Stimulated activated CD8-positive, alpha-beta memory T cell treated with anti-CD3 and anti-CD28 coated beads, Interleukin-12 subunit alpha, Interleukin-12 subunit beta, amount 100 ng/mL, for 4 hours (primary cell): Measurements from ENCODE around the gene TEX12.

Experiments
- DNase-seq: peaks from one replicate; pipeline ENCODE4 v3.0.0-alpha.2; 2020; ENCODE audit warnings: low read depth

The TEX12 gene

DNA sequence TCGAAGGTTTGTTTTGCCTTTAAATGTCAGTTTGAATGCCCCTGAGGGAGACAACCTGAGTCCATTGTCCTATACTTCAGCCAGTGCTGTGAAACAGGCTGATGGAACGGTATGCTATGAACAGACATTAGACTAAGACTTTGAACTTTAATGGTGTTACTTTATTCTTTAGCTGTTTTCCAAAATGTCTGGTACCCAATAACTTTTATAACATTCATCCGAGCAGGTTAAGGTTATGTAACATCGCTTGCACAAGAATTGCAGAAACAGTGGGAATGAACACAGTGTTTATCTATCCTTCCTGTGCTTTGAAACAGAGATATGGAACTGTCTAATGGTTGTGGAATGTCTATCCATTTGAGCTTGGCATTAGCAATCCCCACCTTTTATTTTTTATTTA, 46.6 kb downstream of the TEX12 start:
- DNase-seq = no peak

- DNase-seq = no peak
Observed at GRCh38 chr11:112215621-112216020, 48.4 kb downstream of the TEX12 start.

GRCh38 chr11:112216561-112217105, 49.5 kb downstream of the TEX12 start:
- no peak for DNase-seq

- DNase-seq = no peak
Observed at GRCh38 chr11:112219476-112220232, 52.5 kb downstream of the TEX12 start.

DNA sequence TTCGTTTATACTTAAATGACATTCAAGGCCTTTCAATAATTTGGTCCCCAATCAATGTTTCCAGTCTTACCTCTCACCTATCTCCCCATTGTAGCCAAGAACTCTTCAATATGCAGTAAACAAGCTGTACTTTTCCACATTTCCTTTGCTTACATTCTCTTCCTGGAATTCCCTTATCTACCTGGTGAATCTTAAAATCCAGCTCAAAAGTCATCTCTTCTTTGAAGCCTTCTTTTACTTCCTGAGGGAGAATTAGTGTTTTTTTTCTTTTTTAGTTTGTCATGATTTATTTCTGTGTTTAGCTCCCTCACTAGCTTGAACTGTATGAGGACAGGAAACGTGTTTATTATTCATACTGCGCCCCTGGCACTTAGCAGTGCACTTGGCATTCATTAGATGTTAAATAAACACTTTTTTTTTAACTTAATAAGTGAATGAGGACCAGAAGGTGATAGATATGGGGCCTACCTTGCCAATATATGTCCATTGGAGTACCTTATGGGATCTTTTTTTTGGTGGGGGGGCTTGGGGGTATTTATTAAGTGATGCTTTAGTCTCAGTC, 54.2 kb downstream of the TEX12 start:
- no peak for DNase-seq
